Measurements from ENCODE around the gene RNASE12.
A peak's percentile ranks its signal among the peaks of the same experiment; 100 is the strongest.
"Not testable (repeated sequence)": the region's sequence is repeated elsewhere in the genome, so short reads cannot be mapped to it uniquely, and the experiment has no call there.

RNASE12 gene, protein sequence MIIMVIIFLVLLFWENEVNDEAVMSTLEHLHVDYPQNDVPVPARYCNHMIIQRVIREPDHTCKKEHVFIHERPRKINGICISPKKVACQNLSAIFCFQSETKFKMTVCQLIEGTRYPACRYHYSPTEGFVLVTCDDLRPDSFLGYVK

DNA sequence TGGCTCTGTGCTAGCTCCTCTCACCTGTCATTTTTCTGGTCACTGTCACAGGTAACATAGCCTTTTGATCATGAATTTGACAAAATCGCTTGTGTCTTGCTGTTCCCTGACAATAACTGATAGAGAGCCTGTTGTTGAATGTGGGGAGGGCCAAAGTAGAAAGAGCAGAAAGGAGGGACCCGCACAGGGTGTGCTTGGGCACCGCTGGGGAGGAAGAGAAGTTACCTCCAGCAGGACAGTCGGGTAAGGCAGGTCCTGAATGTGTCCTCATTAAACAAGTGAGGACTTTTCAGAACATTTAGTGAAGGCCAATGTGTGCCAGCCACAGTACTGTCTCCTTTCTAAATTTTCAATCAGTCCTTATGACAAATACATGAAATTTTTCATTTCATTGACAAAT, at the start of gene RNASE12:
Gene RNASE12, minus strand, starts transcription at position 142 of the 400 bp plus-strand sequence. CDS start 653 bp downstream, outside the sequence.
- in situ Hi-C loops (cut with MboI; ENCODE audit: low pct_unique_long_range_greater_than_20kb, low sequenced_read_pairs): loop anchor here (25.0 kb wide), 1 partner anchor 104 kb away; no protein-coding TSS in a partner anchor

DNA sequence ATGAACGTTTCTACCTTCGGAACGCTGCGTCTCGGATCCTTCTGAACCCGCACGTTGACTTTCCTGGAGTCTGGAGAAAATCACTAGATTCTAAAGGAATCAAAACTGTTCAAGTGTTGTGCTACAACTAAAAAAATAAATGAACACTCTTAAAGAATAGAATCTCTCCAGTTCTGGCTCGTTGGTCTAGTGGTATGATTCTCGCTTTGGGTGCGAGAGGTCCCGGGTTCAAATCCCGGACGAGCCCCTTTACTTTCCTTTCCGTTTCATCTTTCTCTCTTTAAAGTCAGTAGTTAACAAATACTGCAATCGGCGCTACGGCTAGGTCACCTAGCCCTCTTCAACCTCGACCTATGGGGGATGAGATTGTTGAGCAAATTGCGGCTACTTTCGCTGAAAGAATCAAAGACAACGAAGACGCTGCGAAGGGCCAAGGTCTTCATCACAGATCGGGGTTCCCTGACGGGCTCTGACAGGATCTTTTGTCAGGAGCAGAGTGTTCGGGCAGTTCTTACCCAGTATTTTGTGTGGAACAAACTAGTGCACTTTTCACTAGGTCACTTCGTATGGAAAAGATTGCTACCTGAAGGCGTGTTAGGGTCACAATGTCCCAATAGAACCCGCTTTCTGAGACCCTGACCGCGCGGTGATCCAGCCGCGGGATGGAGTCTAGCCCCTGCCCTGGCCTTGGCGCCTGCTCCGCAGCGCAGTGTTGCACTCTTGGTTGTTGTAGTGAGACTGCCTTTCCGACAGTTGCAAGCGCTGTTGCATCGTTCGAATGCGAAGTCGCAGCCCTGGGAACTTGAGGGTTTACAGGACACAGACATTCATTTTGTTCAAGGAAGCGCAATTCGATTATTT, 41.9 kb upstream of the RNASE12 start:
- DNase-seq: peak; percentile 91
- in situ Hi-C loops (cut with MboI; ENCODE audit: low pct_unique_long_range_greater_than_20kb, low sequenced_read_pairs): no loop called here

More for the DNA sequence above, at the start of gene RNASE12:
- DNase-seq: no peak

DNA sequence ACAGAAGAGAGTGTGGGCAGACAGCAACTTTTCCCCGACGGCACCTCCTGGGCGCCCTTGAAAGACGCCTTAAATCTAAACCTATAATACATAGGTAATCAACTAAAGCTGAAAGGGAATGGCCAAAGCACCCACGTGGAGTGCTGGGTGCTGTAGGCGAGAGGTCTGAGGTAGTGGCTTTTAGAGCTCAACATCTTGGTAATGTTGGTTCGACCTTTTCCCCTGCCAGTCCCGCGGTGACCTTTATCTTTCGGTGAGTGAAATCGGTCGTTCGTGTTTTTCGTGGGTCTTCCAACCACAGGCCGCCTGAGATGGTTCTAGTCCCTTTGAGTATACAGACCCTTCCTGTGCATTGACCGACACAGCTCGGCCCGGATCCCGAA, 41.3 kb upstream of the RNASE12 start:
- no peak for DNase-seq

DNA sequence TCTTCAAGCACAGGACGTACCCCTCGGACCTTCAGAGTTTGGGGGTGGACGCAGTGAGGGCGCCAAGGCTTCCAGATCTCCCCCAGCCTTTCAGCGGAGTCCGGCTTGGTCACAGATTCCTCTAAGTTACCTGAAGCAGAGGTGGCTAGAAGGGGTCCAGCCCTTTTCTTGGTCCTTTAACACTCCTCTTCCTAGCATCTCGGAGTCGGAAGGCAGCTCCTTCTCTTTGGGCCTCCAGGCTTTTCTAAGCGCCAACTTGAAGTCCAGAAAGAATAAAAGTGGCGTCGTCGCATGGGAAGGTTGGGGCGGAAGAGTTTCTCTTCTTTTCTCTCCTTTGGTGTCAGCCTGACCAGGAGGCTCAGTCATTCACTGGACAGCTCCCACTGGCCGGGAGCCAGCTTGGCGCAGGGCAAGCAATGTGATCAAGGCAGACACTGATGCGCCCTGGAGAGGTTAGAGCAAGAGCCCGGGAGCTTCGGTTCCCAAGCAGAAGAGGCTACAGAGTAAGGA, 40.8 kb upstream of the RNASE12 start:
- DNase-seq: peak; percentile 45

More for the DNA sequence above, 41.3 kb upstream of the RNASE12 start:
- in situ Hi-C loops (cut with MboI; ENCODE audit: low pct_unique_long_range_greater_than_20kb, low sequenced_read_pairs): no loop called here

DNA sequence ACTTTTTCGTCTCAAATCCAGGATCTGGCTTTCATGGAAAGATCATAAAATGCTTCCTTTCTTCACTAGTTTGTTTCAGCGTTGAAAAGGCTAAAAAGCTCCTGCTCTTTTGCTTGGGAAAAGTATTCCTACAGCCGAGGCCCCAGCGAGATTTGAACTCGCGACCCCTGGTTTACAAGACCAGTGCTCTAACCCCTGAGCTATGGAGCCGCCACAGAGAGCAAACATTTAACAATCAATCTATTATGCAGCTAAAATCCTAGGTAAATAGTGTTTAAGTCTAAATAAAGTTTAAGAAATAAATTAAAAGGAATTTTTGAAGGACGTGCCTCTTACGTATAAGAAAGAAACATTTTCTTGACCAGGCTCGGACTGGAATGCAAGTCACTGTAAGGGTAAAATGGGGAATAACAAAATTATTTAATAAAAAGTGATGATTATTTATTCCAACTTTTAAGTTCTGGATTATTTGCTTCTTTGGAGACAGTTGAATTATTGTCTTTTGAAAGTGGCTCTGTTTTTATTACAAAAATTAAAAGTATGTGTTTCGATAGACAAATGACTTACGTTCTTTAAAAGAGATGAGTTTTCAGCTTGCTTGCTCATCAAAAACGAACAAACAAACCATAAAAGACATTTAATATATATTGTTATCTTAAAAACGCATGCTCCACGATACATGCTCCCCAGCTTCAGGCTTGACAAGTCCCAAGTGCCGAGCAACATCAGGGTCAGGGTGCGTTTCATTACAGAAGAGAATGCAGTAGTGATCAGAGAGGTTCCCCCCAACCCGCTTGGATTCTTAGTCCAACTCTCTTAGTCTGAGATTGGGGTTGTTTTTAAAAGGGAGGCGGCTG, 40.1 kb upstream of the RNASE12 start:
- DNase-seq: peak; percentile 68
- in situ Hi-C loops (cut with MboI; ENCODE audit: low pct_unique_long_range_greater_than_20kb, low sequenced_read_pairs): no loop called here

More for the DNA sequence above, 40.8 kb upstream of the RNASE12 start:
- in situ Hi-C loops (cut with MboI; ENCODE audit: low pct_unique_long_range_greater_than_20kb, low sequenced_read_pairs): no loop called here

DNA sequence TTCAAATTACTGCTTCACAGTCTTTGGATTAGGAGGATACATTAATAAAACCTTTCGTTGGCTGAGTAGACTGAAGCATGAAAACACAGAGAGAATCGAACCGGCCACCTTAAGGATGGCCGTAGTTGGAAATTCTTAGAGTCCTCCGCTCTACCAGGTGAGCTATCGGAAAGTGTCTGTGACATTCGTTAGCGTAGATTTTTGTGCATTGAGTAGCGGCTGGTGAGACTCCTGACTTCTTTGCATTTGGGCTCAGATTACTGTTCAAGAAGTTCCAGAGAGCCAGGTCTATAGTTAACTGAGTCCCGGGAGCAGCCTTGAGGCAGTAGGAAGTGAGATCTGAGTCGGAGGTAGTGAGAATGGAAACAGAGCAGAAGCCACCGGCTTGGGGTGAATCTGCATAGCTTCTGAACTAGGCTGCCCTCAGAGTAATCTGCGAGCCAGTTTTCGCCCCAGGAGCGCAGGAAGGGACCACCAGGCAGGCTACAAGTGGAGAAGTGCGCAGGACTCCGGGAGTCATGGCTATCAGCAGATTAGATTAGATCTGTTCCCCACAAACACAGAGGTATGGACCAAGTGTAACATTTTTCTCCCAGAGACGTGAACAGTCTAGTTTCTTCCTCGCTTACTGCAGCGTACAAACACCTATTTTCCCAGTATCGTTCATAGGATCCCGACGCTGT, 39.3 kb upstream of the RNASE12 start:
- peak; percentile 79 for DNase-seq
- in situ Hi-C loops (cut with MboI; ENCODE audit: low pct_unique_long_range_greater_than_20kb, low sequenced_read_pairs): no loop called here

DNA sequence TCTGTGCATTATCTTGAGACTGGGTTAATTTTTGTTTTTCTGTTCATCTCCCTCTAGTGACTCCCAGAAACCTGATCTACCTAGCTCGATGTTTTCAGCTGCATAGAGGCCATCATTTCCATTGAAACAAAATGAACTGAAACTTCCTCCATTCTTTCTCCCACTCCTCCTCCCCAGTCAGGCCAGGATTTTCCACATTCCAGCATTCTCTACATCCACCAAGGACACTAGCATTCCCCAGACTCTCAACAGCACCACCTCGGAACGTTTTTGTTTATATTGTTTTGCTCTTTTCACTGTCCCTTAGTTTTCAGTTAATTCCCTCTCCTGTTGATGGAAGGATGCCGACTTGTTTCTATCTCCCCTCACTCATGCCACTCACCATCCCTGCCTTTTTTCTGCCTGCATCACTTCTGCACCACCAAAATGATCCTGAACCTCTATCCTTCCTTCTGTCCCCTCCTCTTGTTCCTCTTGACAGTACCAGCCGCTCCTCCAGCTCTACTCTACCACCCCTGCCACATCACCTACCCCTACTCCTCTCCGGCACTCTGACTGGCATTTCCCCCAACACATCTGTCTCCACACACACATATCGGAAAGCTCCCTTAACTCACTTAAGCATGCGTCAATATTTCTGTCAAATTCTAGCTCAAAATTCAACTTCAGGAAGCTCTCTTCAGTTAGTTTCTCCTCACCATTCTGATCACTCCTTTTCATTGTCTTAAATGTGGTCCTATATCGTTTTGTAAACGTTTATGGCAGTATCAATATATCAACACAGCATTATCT, 37.1 kb upstream of the RNASE12 start:
- DNase-seq: no peak
- in situ Hi-C loops (cut with MboI; ENCODE audit: low pct_unique_long_range_greater_than_20kb, low sequenced_read_pairs): no loop called here

DNA sequence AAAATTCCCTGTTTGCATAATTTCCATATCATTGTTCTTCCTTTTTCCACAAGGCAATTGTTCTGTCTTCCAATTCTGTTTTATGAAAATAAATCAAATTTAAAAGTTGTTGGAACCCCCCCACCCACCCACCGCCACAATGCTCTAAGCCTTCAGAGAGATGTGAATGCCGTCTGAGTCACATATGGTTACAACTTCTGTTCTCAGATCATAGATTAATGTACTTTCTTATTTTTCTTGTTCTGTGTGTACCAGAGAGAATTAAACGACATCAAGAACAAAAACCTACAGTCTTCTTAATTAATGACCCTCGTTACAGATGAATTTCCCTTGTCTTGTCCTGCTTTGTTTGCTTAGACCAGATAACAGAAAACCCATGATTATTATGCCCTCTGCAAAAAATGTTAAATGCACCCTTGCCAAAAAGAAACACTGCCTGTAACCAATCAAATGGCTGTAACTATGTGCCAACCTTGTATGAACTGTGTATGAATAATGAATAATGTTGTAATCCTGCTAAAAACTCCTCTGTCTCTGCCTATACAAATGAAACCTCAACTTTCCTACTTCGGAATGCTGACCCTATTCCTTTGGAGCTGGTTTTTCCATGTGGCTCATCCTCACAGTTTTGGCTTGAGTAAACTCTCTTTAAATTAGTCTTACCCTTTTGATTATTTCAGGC, 36.3 kb upstream of the RNASE12 start:
- no peak for DNase-seq
- in situ Hi-C loops (cut with MboI; ENCODE audit: low pct_unique_long_range_greater_than_20kb, low sequenced_read_pairs): no loop called here

DNA sequence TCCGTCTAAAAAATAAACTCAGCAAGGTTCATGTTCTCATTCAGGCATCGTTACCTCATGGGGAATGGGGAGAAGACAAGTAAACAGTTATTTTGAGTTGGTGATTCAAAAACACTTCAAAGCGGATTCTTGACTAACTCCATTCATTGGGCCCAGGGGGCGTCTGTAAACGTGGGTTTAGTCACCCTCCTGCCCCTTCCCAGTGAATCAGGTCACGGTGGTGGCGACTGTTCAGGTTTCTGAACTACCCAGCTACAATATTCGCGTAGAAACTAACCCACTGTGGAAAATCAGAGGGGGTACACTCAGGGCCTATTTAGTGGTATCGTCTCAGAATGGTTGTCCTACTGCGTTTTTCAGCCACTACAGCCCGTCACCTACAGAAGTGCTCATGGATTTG, 35.1 kb upstream of the RNASE12 start:
- in situ Hi-C loops (cut with MboI; ENCODE audit: low pct_unique_long_range_greater_than_20kb, low sequenced_read_pairs): no loop called here
- no peak for DNase-seq

DNA sequence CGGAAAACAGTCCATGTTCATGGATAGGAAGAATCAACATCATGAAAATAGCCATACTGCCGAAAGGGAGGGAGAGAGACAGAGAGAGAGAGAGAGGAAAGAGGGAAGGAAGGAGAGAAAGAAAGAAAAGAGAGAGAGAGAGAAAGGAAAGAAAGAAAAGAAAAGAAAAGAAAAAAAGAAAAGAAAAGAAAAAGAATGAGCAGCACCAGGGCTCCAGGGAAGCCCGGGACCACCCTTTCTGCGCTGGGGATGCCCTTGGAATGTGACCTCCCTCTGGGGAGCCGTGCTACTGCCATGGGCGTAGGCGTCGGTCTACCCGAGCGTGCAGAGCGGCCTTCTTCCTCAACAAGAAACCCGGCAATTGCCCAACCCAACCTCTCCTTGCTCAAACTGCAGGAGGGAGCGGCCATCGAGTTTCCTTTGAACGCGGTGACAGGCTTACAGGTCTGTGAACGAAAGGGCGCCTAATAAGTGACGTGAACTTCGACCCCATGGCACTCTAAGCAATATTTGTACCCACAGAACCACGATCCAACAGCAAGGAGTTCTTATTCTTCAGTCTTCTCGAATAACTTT, 33.4 kb upstream of the RNASE12 start:
- DNase-seq: no peak
- in situ Hi-C loops (cut with MboI; ENCODE audit: low pct_unique_long_range_greater_than_20kb, low sequenced_read_pairs): loop anchor here (25.0 kb wide), 1 partner anchor 287 kb away; the partner anchor contains the start of genes CCNB1IP1 and PARP2

DNA sequence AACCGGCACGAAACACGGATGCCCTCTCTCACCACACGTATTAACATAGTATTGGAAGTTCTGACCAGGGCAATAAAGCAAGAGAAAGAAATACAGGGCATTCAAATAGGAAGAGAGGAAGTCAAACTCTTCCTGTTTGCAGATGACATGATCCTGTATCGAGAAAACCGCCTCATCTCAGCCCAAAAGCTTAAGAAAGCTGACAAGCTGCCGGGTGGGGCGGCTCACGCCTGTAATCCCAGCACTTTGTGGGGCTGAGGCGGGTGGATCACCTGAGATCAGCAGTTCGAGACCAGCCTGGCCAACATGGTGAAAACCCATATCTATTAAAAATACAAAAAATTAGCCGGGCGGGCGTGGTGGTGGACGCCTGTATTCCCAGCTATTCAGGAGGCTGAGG, 32.6 kb upstream of the RNASE12 start:
- in situ Hi-C loops (cut with MboI; ENCODE audit: low pct_unique_long_range_greater_than_20kb, low sequenced_read_pairs): loop anchor here (25.0 kb wide), 1 partner anchor 286 kb away; the partner anchor contains the start of genes CCNB1IP1 and PARP2

DNA sequence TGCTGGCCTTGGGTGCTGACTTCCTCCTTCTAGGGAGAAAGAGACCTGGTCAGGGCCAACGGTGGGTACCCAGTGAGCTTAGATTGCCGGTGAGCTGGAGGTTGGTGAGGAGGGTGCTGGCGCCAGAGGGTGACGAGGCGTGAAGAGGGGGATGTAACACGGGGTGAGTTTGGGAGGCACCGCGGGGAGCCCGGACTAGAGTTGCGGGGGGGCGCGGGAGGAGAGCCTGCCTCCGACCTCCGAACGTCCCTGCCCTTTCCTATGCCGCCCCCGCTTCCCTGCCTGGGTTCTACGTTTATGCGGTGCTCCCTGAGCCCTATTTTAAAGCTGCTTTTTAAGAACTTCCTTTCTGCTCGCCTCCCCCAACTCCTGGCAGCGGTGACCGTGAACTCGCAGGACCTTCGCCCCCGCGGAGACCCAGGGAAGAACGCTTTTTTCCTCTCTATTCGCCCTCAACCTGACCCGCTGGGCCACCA, 31.7 kb upstream of the RNASE12 start:
- DNase-seq: peak; percentile 44
- in situ Hi-C loops (cut with MboI; ENCODE audit: low pct_unique_long_range_greater_than_20kb, low sequenced_read_pairs): loop anchor here (25.0 kb wide), 1 partner anchor 286 kb away; the partner anchor contains the start of genes CCNB1IP1 and PARP2

More for the DNA sequence above, 32.6 kb upstream of the RNASE12 start:
- DNase-seq: peak; percentile 68

DNA sequence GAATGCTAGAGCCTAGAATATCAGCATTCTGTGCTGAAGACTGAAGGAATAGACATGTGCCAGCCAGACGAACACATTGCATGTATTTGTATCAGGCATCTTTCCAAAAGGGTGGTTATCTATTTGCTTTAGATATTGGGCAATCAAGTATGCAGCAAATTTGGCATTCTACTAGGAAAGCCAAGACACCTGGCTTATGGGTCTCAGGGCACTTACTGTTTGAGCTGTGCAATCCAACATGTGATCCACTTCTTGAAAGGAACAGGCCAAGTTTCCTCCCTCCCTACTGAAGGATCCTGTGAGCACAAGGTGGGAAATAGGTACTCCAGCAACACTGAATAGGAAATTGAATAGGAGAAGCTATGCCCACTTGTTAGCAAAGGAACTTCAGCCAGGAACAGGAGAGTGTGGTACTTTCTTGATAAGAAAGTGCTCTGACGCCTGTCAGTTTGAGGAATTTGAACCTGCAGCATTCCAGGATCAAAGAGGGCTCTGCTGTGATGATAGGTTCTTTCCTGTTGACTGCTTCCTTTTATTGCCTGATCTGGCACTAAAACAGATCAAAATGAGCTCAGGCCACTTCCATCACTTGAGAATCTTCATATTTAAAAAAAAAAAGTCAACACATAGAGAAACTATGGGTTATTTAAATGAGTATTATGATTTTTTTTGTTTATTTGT, 29.8 kb upstream of the RNASE12 start:
- in situ Hi-C loops (cut with MboI; ENCODE audit: low pct_unique_long_range_greater_than_20kb, low sequenced_read_pairs): loop anchor here (25.0 kb wide), 1 partner anchor 284 kb away; the partner anchor contains the start of genes CCNB1IP1 and PARP2

DNA sequence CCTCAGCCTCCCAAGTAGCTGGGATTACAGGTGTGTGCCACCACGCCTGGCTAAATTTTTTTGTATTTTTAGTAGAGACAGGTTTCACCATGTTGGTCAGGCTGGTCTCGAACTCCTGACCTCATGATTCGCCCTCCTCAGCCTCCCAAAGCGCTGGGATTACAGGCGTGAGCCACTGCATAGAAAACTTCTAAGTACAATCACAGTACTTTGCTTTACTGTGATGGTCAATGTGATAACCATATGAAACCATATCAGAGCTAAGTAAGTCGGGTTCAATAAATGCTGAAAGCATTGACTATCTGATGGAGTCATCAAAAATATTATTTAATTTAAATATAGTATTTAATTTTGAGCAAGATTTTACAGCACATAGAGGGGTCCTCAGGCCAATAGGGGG, 28.5 kb upstream of the RNASE12 start:
- in situ Hi-C loops (cut with MboI; ENCODE audit: low pct_unique_long_range_greater_than_20kb, low sequenced_read_pairs): loop anchor here (25.0 kb wide), 1 partner anchor 282 kb away; the partner anchor contains the start of genes CCNB1IP1 and PARP2
- not testable (repeated sequence) for DNase-seq

More for the DNA sequence above, 29.8 kb upstream of the RNASE12 start:
- DNase-seq: no peak

DNA sequence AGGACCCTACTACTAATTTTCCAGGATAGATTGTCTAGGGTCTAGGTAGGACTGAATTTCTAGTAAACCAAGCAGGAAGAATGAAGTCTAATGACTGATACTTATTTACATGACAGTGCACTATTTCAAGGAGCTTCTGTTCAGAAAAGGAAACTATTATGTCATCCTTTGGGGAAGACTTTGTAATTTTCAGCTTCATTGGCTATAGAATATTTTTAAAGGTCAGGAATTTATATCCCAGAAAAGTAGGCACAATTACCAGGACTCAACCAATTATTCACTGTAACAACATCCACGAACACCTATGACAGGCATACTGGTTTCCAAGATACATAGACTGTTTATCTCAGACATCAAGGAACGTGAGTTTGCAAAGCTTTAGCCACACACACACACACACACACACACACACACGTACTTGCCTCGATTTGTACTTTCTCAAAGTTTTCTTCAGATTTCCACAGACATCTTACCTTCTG, 27.1 kb upstream of the RNASE12 start:
- no peak for DNase-seq
- in situ Hi-C loops (cut with MboI; ENCODE audit: low pct_unique_long_range_greater_than_20kb, low sequenced_read_pairs): loop anchor here (25.0 kb wide), 1 partner anchor 281 kb away; the partner anchor contains the start of genes CCNB1IP1 and PARP2

Data from KBM-7 (cell line).